Measurements from ENCODE around the gene PTER.

The PTER gene

DNA sequence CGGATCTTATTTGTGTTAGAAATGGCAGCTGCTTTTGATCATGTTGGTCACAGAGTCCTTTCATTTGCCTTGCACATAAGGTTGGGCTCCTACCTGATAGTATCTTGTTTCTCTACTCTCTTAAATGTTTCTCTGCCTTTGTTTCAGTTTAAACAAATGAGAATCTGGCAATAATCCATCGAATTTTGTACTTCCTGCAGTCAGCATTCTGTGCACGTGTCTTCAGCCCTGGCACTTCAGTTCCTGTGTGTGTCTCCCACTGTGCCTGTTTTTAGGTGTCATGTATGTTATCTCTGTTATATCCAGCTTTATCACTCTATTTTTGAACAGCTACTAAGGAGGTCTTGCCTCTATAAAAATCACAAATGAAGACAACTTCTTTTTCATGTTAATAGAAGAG, 28.4 kb upstream of the PTER start:
- H4K8ac ChIP-seq (ENCODE audit: low read depth, low read length): no peak overlapping the region
- no peak for DNase-seq
- H3K4me2 ChIP-seq (ENCODE audit: low read length): no peak overlapping the region
- H2BK5ac ChIP-seq (ENCODE audit: low read depth, low read length, poor library complexity): no peak overlapping the region
- no peak overlapping the region for H2AK5ac ChIP-seq (ENCODE audit: low read length)
- H3K9ac ChIP-seq (ENCODE audit: low read length): no peak overlapping the region
- no peak overlapping the region for H4K12ac ChIP-seq (ENCODE audit: low read depth, low read length)
- WGBS (ENCODE audit: extremely low coverage, insufficient coverage, insufficient read length): no CpG with 5 or more reads among the region's 3 CpGs
- H3K23ac ChIP-seq (ENCODE audit: low read length): no peak overlapping the region
- no peaks in the 10 kb centered on the region for H3K79me1 ChIP-seq (ENCODE audit: low read length)
- H3K79me2 ChIP-seq (ENCODE audit: control insufficient read depth, insufficient read depth, low read length, poor library complexity): no peaks in the 10 kb centered on the region
- H3K27ac ChIP-seq (ENCODE audit: low read depth, low read length): no peak overlapping the region
- no peaks in the 10 kb centered on the region for H3K4me1 ChIP-seq (ENCODE audit: control insufficient read depth in 1 of 2, insufficient read depth in 2 of 2, low read length in 2 of 2)
- no peak overlapping the region for H3K14ac ChIP-seq (ENCODE audit: low read length)
- H4K91ac ChIP-seq (ENCODE audit: low read depth, low read length): no peak overlapping the region
- H3K9me3 ChIP-seq (ENCODE audit: insufficient read depth, low read depth, low read length): no peaks in the 10 kb centered on the region
- H2BK12ac ChIP-seq (ENCODE audit: low read length): no peak overlapping the region
- no peak overlapping the region for H3K4ac ChIP-seq (ENCODE audit: low read depth, low read length)
- H3K4me3 ChIP-seq (ENCODE audit: low read depth, low read length): no peak overlapping the region
- H2AFZ ChIP-seq (ENCODE audit: insufficient read depth, low read length, poor library complexity): no peak overlapping the region
- H3K27me3 ChIP-seq (ENCODE audit: insufficient read depth, low read length): no peaks in the 10 kb centered on the region
- no peaks in the 10 kb centered on the region for H3K36me3 ChIP-seq (ENCODE audit: control insufficient read depth in 1 of 2, insufficient read depth in 2 of 2, low read length in 2 of 2)
- H3K18ac ChIP-seq (ENCODE audit: low read length): no peak overlapping the region
- no peak overlapping the region for H2BK120ac ChIP-seq (ENCODE audit: insufficient read depth, low read length, poor library complexity)

DNA sequence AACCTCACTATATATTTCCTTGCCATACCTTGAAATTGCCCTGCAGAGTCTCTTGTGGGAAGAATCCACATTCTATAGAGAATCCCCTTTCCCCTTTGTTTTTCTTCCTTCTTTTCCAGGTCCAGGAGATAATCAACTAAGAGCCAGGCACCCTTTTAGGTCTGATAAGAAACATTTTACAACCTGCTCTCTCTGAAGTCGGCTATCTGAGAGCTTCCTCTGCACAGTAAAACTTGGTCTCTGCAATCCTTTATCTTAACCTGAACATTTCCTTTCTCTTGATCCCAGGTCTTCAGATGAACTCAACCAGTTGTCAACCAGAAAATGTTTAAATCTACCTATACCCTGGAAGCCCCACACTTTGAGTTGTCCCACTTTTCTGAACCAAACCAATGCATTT, 19.5 kb upstream of the PTER start:
- Histone ChIP-seq H4K8ac (ENCODE audit: low read depth, low read length) (no peak overlapping the region), H3K14ac (ENCODE audit: low read length) (no peak overlapping the region), H2BK120ac (ENCODE audit: insufficient read depth, low read length, poor library complexity) (no peak overlapping the region), H3K36me3 (ENCODE audit: control insufficient read depth in 1 of 2, insufficient read depth in 2 of 2, low read length in 2 of 2) (no peaks in the 10 kb centered on the region), H3K9ac (ENCODE audit: low read length) (no peak overlapping the region), H4K91ac (ENCODE audit: low read depth, low read length) (no peak overlapping the region), H3K18ac (ENCODE audit: low read length) (no peak overlapping the region), H2AFZ (ENCODE audit: insufficient read depth, low read length, poor library complexity) (no peak overlapping the region), H3K27ac (ENCODE audit: low read depth, low read length) (no peak overlapping the region), H3K4me2 (ENCODE audit: low read length) (no peak overlapping the region), H2BK5ac (ENCODE audit: low read depth, low read length, poor library complexity) (no peak overlapping the region), H3K4me1 (ENCODE audit: control insufficient read depth in 1 of 2, insufficient read depth in 2 of 2, low read length in 2 of 2) (no peaks in the 10 kb centered on the region), H3K4me3 (ENCODE audit: low read depth, low read length) (no peak overlapping the region), H3K79me1 (ENCODE audit: low read length) (no peaks in the 10 kb centered on the region), H3K23ac (ENCODE audit: low read length) (no peak overlapping the region), H4K12ac (ENCODE audit: low read depth, low read length) (no peak overlapping the region), H3K9me3 (ENCODE audit: insufficient read depth, low read depth, low read length) (no peaks in the 10 kb centered on the region), H2BK12ac (ENCODE audit: low read length) (no peak overlapping the region), H3K27me3 (ENCODE audit: insufficient read depth, low read length) (no peaks in the 10 kb centered on the region), H3K4ac (ENCODE audit: low read depth, low read length) (no peak overlapping the region), H2AK5ac (ENCODE audit: low read length) (no peak overlapping the region), H3K79me2 (ENCODE audit: control insufficient read depth, insufficient read depth, low read length, poor library complexity) (no peaks in the 10 kb centered on the region)
- DNase-seq: no peak
- WGBS (ENCODE audit: extremely low coverage, insufficient coverage, insufficient read length): no CpG with 5 or more reads among the region's 1 CpG

DNA sequence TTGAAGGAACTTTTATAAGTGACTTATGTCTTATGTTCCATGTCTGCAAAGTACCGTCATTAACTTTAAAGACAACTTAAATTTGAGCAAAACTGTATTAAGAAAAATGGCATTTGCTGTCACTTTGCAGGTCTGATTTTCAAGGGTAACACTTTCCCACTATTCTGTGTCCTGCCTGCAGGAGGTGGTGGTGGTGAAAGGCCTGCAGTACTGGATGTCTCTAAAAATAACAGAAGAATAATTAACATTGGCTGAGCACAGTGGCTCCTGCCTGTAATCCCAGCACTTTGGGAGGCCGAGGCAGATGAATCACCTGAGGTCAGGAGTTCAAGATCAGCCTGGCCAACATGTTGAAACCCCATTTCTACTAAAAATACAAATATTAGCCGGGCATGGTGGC, 13.2 kb upstream of the PTER start:
- DNase-seq: no peak
- Histone ChIP-seq H3K4me2 (ENCODE audit: low read length) (no peak overlapping the region), H3K4ac (ENCODE audit: low read depth, low read length) (no peak overlapping the region), H3K36me3 (ENCODE audit: control insufficient read depth in 1 of 2, insufficient read depth in 2 of 2, low read length in 2 of 2) (no peaks in the 10 kb centered on the region), H3K23ac (ENCODE audit: low read length) (no peak overlapping the region), H3K27ac (ENCODE audit: low read depth, low read length) (no peak overlapping the region), H2BK12ac (ENCODE audit: low read length) (no peak overlapping the region), H3K14ac (ENCODE audit: low read length) (no peak overlapping the region), H3K9me3 (ENCODE audit: insufficient read depth, low read depth, low read length) (peaks cover 2% of the 10 kb centered on the region), H4K8ac (ENCODE audit: low read depth, low read length) (no peak overlapping the region), H3K27me3 (ENCODE audit: insufficient read depth, low read length) (no peaks in the 10 kb centered on the region), H3K4me3 (ENCODE audit: low read depth, low read length) (no peak overlapping the region), H2BK5ac (ENCODE audit: low read depth, low read length, poor library complexity) (no peak overlapping the region), H4K12ac (ENCODE audit: low read depth, low read length) (no peak overlapping the region), H3K4me1 (ENCODE audit: control insufficient read depth in 1 of 2, insufficient read depth in 2 of 2, low read length in 2 of 2) (peaks cover 0 to 2% of the 10 kb centered on the region in 2 experiments), H2AFZ (ENCODE audit: insufficient read depth, low read length, poor library complexity) (no peak overlapping the region), H3K79me2 (ENCODE audit: control insufficient read depth, insufficient read depth, low read length, poor library complexity) (no peaks in the 10 kb centered on the region), H3K9ac (ENCODE audit: low read length) (no peak overlapping the region), H2BK120ac (ENCODE audit: insufficient read depth, low read length, poor library complexity) (no peak overlapping the region), H3K79me1 (ENCODE audit: low read length) (no peaks in the 10 kb centered on the region), H2AK5ac (ENCODE audit: low read length) (no peak overlapping the region), H4K91ac (ENCODE audit: low read depth, low read length) (no peak overlapping the region), H3K18ac (ENCODE audit: low read length) (no peak overlapping the region)
- no CpG with 5 or more reads among the region's 3 CpGs for WGBS (ENCODE audit: extremely low coverage, insufficient coverage, insufficient read length)

DNA sequence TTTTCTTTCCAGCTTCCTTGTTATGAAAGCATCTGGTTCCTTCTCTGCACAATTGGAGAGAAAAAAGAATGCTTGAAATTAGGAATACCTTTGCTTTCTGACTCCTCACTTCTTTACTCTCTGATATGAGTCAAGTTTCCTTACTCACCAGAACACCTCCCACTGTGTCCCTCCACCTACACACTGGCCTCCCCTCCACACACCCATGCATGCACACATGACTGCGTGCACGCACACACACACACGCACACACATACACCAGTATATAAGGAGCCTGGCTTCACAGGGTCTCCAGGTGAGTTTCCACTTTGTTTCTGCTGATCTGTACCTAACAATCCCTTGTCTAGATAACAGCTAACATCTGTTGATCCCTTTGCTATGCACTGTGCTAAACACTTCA, 11.4 kb upstream of the PTER start:
- H3K79me1 ChIP-seq (ENCODE audit: low read length): no peaks in the 10 kb centered on the region
- H3K23ac ChIP-seq (ENCODE audit: low read length): no peak overlapping the region
- no CpG with 5 or more reads among the region's 3 CpGs for WGBS (ENCODE audit: extremely low coverage, insufficient coverage, insufficient read length)
- H3K9me3 ChIP-seq (ENCODE audit: insufficient read depth, low read depth, low read length): peaks cover 2% of the 10 kb centered on the region
- H3K4me3 ChIP-seq (ENCODE audit: low read depth, low read length): no peak overlapping the region
- H2BK120ac ChIP-seq (ENCODE audit: insufficient read depth, low read length, poor library complexity): no peak overlapping the region
- no peak overlapping the region for H4K8ac ChIP-seq (ENCODE audit: low read depth, low read length)
- H3K18ac ChIP-seq (ENCODE audit: low read length): no peak overlapping the region
- DNase-seq: no peak
- peaks cover 0 to 2% of the 10 kb centered on the region in 2 experiments for H3K4me1 ChIP-seq (ENCODE audit: control insufficient read depth in 1 of 2, insufficient read depth in 2 of 2, low read length in 2 of 2)
- H3K79me2 ChIP-seq (ENCODE audit: control insufficient read depth, insufficient read depth, low read length, poor library complexity): no peaks in the 10 kb centered on the region
- H2AK5ac ChIP-seq (ENCODE audit: low read length): no peak overlapping the region
- no peaks in the 10 kb centered on the region for H3K27me3 ChIP-seq (ENCODE audit: insufficient read depth, low read length)
- H3K4me2 ChIP-seq (ENCODE audit: low read length): no peak overlapping the region
- no peak overlapping the region for H4K12ac ChIP-seq (ENCODE audit: low read depth, low read length)
- no peak overlapping the region for H2BK5ac ChIP-seq (ENCODE audit: low read depth, low read length, poor library complexity)
- no peak overlapping the region for H3K14ac ChIP-seq (ENCODE audit: low read length)
- no peak overlapping the region for H4K91ac ChIP-seq (ENCODE audit: low read depth, low read length)
- no peak overlapping the region for H2AFZ ChIP-seq (ENCODE audit: insufficient read depth, low read length, poor library complexity)
- H3K4ac ChIP-seq (ENCODE audit: low read depth, low read length): no peak overlapping the region
- no peak overlapping the region for H3K27ac ChIP-seq (ENCODE audit: low read depth, low read length)
- no peak overlapping the region for H2BK12ac ChIP-seq (ENCODE audit: low read length)
- no peak overlapping the region for H3K9ac ChIP-seq (ENCODE audit: low read length)
- no peaks in the 10 kb centered on the region for H3K36me3 ChIP-seq (ENCODE audit: control insufficient read depth in 1 of 2, insufficient read depth in 2 of 2, low read length in 2 of 2)

All from trophoblast cell (in vitro differentiated cells and primary cell).